GM12891 (cell line): ENCODE measurements around the gene MMEL1.
A peak's percentile ranks its signal among the peaks of the same experiment; 100 is the strongest.
"Not testable (repeated sequence)": the region's sequence is repeated elsewhere in the genome, so short reads cannot be mapped to it uniquely, and the experiment has no call there.

Experiments
- DNase-seq: peaks from one replicate; pipeline ENCODE4 v3.0.0; 2011; ENCODE audit warnings: low spot score; ENCODE audit not compliant: insufficient read length
- FAIRE-seq: peaks from 2 replicates; lab custom pipeline; 2011; peaks lifted over from hg19 to GRCh38; lab: Jason Lieb, UNC
- PAX5 ChIP-seq: IDR thresholded peaks from 2 replicates; pipeline ENCODE4 v1.6.1; 2011; ENCODE audit warnings: low read length, moderate library complexity, mild to moderate bottlenecking; ENCODE audit not compliant: insufficient read depth, severe bottlenecking
- POLR2A ChIP-seq: IDR thresholded peaks from 2 replicates; pipeline ENCODE4 v1.6.1; 2011; ENCODE audit warnings: low read depth, low read length, control low read depth
- POLR2AphosphoS5 ChIP-seq: IDR thresholded peaks from 2 replicates; pipeline ENCODE4 v1.6.1; 2011; ENCODE audit warnings: low read depth, low read length, control low read depth
- POU2F2 ChIP-seq: IDR thresholded peaks from 2 replicates; pipeline ENCODE4 v1.6.1; 2011; ENCODE audit warnings: low read depth, mild to moderate bottlenecking, control low read depth, low read length, moderate library complexity
- SPI1 ChIP-seq: IDR thresholded peaks from 2 replicates; pipeline ENCODE4 v1.6.1; 2011; ENCODE audit warnings: low read depth, low read length, control low read depth
- TAF1 ChIP-seq: IDR thresholded peaks from 2 replicates; pipeline ENCODE4 v1.6.1; 2011; ENCODE audit warnings: low read depth, low read length, control low read depth

Gene MMEL1

DNA sequence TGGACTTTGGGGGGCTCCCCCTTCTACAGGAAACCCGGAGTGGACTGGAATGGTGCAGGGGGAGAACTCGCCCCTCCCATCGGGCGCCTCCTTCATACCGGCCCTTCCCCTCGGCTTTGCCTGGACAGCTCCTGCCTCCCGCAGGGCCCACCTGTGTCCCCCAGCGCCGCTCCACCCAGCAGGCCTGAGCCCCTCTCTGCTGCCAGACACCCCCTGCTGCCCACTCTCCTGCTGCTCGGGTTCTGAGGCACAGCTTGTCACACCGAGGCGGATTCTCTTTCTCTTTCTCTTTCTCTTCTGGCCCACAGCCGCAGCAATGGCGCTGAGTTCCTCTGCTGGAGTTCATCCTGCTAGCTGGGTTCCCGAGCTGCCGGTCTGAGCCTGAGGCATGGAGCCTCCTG is 76.5 kb downstream of the MMEL1 start, which contains the start of gene TNFRSF14:
TNFRSF14 (plus strand) TSS at position 95 of the 401 bp plus-strand sequence; CDS start at position 389, 294 bp downstream.
- FAIRE-seq (no peak), DNase-seq (peak; percentile 95)
- TF ChIP-seq SPI1 = peak; percentile 48
- peak; percentile 66 for TF ChIP-seq POLR2A
- TF ChIP-seq TAF1 = peak; percentile 79
- no peak for TF ChIP-seq PAX5
- TF ChIP-seq POLR2AphosphoS5 = peak; percentile 21; the same call in 1 of the 2 replicates

DNA sequence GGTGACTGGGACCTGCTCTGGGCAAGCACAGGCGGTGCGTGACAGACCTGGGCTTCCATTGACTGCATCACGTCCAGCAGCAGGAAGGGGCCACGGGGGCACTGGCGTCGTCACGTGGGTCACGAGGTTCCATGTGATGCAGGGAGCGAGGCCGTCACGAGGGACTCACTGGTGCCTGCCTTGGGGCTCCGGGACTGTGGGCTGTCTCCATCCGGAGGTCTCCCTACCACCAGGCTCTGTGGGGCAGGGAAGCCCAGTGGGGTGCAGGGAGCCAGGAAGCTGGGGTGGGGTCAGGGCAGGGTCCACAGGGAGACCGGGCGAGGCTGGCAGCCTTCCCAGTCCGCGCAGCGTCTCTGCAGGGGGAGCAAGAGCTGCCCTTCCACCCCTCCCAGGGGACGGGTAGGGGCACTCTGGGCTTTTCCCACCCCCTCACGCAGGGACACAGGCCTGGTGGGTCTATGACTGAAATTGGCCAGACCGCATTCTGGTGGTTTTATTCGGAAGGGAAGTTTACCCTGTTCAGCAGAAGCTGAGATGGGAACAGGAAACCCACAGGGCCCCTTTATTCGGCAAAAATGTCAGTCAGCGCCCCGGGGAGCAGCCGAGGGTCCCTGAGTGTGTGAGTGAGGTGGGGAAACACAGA is 77.1 kb downstream of the MMEL1 start:
- peak; percentile 27; the same call in 1 of the 2 replicates for TF ChIP-seq SPI1
- TF ChIP-seq POLR2AphosphoS5 = peak; percentile 47; the same call in 1 of the 2 replicates
- TF ChIP-seq POU2F2 = no peak
- FAIRE-seq = peak; percentile 92
- peak; percentile 75 for DNase-seq

DNA sequence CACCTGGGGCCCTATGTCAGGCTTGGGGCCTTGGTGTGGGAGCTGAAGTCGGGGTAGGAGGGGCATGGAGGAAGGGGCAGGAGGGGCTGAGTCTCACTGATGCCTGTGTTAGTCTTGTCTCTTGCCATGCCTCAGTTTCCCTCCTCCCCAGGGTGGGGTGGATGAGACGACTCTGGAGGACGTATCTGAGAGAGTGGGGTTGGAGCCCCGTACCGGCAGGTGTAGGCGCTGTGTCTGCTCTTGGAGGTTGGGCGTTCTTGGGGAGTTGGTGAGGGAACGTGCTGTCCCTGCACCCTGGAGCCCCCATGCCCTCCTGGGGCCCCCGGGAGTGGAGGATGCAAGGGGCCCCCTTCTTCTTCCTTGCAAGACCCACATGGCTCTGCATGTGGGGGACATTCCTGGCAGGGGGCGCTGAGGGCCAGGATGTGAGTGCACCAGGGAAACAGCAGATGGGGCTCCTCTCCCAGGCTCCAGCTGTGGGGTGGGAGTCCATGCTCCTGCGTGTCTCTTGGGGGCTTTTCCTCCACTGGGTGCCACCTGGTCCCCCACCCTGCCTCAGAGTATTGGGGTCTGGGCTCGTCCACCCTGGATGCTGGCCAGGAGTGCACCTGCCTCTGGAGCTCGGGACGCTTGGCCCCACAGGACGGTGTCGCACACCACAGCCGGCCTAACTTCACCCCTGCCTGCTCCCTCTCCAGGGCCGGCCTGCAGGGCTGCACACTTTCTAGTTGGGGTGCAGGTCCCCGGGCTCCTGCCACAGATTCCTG is 78.0 kb downstream of the MMEL1 start:
- DNase-seq = peak; percentile 63
- FAIRE-seq = no peak
- TF ChIP-seq SPI1 (no peak), PAX5 (no peak), TAF1 (no peak), POU2F2 (no peak), POLR2AphosphoS5 (no peak), POLR2A (no peak)

DNA sequence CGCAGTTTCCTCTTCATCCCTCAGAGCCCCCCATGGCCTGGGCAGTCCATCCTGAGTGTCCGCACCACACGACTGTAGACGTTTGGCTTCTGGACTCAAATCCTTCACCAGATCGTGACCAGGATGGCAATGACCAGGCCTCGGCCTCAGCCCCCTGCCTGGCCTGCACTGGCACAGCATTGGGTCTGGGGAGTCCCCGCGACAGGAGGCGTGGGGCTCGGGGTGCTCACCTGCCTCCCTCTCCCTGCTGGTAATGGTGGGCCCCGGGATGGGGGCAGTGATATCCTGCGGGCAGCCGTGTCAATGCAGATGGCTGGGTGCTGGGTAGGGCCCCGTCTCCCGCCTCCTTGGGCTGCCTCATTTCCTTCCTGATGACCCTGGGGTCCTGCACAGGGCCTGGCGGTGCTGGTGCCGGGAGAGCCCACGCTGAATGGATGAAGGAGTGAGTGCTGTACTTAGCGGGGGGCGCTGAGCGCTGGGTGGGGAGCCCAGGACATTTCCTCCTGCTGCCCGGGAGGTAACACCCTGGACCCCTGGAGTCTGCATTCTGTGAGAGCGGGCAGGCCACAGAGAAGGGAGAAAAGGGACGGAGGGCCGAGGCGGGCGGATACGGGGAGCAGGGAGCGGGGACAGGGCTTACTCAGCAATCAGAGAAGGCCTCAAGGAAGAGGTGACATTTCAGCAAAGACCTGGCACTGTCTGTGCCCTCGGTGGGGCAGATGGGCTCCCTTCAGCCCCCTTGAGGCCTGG is 78.8 kb downstream of the MMEL1 start:
- FAIRE-seq = no peak
- TF ChIP-seq SPI1 = no peak
- TF ChIP-seq POLR2AphosphoS5 = no peak
- TF ChIP-seq POU2F2 = no peak
- TF ChIP-seq TAF1 = no peak
- TF ChIP-seq PAX5 = no peak
- no peak for TF ChIP-seq POLR2A
- DNase-seq = no peak

DNA sequence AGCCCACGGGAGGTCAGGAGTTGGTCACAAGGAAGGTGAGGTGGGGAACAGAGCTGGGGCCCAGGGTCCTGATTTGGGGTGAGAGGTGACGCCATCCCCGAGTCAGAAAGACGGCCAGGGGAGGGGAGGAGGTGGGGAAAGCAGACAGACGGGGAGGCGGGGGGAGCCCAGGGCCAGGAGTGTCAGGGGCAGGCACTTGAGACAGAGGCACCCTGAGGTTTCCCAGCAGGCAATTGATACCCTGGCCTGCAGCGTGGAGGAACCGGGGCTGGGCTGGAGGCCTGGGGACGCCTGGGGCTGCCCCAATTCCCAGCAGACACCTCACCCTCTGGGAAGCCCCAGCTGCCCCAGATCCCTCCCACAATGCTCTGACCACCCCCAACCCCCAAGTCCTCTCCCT is 79.7 kb downstream of the MMEL1 start:
- FAIRE-seq = peak; percentile 76
- not testable (repeated sequence) for DNase-seq

DNA sequence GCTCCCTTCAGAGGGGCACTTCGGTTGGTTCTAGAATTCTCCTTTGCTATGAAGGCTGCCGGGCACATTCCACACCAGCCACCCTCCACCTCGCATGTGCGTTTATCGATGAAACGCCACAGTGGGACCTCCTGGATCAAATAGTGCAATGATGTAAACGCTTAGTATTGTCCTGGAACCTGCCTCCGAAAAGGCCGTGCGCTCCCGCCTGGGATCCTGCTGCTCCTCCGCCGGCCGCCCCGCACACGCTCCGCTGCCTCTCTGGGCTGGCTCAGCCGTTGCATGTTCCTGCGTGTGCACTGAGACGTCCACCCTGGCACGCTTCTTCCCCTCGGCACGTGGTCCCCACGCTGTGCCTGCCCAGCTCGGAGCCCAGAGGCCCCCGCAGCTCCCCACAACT is 80.6 kb downstream of the MMEL1 start:
- no peak for FAIRE-seq
- no peak for DNase-seq
- TF ChIP-seq SPI1 (no peak), POLR2A (no peak), POLR2AphosphoS5 (no peak), TAF1 (no peak), PAX5 (no peak), POU2F2 (no peak)

DNA sequence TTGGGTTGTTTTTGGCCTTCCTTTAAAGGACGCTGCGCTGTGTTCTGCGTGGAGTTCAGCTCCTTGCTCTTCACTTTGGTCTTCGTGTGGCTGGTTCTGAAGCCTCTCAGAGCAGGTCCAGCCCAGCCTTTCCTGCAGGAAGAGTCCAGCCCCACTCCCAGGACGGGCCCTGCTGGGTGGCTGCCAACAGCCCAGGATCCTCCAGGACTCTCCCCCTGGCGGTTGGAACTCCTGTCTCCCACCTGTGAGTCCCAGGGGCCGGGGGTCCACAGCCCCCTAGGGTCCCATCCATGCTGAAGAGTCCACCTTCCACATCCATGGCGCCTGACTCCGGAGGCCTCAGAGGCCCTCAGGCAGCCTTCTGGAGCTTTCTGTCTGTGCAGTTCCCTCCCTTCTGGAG is 81.3 kb downstream of the MMEL1 start:
- FAIRE-seq, DNase-seq: not testable (repeated sequence)

DNA sequence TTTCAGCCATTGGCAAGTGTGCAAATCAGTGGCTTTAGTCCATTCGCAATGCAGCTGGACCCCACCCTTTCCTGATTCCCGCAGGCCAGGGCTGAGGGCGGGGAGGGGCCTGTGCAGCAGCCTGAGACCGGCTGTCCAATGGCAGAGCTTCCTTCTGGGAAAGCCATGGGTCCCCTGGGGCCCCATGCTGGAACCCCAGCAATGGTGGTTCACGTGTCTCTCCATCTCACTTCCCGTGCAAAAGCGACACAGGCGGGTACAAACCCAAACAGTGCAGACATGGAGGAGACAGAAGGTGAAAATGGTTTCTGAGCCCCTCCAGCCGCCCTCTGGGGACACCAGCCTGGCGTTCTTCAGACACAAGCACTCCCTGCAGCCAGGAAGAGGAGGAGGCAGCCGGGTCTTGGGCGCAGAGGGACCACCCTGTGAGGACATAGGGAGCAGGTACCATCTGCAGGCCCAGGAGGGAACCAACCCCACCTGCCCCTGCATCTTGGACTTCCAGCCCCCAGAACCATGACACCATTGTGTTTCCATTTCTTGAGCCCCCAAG is 82.4 kb downstream of the MMEL1 start:
- peak; percentile 95 for FAIRE-seq
- DNase-seq = not testable (repeated sequence)

DNA sequence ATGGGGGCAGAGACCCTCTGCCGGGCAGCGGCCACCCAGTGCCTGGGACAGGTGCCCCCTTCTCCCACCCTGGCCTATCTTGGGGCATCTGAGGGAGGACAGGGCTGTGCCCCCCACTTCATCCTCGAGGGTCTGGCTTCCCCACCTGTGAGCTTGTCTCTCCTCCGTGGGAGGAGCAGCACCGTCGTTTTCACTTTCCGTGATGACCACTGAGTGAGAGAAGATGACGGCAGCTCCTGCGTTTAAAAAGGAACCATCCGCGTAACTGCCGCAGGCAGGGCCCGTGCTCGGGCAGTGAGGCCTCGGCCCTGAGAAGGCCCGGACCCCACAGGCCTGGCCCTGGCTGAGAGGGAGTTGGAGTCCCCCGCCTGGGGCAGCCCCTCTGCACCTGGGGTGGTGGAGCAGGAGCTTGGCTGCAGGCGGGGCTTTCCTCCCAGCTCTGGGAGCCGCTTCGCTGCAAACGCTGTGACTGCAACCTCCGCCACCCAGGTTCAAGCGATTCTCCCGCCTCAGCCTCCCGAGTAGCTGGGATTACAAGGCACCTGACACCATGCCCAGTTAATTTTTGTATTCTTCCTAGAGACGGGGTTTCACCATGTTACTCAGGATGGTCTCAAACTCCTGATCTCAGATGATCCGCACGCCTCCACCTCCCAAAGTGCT is 83.3 kb downstream of the MMEL1 start:
- peak; percentile 97 for FAIRE-seq
- not testable (repeated sequence) for DNase-seq

DNA sequence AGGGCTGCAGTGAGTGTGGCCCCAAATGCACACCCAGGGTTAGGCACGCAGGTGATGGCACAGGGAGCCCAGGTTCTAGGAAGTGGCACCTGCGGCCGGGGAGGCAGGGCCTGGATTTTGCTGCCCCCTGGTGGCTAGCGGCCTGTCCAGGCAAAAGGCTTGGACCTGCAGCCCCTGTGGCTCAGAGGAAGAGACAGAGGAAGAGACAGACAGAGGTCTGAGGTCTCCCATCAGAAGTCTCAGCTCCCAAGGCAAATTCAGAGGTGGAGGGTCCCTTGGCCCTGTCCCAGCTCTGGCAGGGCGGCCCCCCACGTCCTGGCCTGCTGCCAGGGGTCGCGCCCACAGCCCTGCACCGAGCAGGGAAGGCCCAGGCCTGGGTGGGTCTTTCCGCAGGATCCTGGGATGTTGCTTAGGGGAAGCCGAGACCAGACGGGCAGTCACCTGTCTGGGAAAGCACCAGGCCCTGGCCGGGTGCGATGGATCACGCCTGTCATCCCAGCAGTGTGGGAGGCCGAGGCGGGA is 84.7 kb downstream of the MMEL1 start:
- peak; percentile 70 for DNase-seq
- TF ChIP-seq SPI1 = peak; percentile 21; the same call in 1 of the 2 replicates
- TF ChIP-seq POLR2A = no peak
- FAIRE-seq = peak; percentile 23
